ENCODE results near the gene ETS2. TPM values are rescaled to one million over a fixed set of nuclear protein-coding genes. Genes with fewer than 3 reads are reported as not detected.

Gene ETS2
- total RNA-seq, 1 donor from 2014 or later, result 13.6 TPM

DNA sequence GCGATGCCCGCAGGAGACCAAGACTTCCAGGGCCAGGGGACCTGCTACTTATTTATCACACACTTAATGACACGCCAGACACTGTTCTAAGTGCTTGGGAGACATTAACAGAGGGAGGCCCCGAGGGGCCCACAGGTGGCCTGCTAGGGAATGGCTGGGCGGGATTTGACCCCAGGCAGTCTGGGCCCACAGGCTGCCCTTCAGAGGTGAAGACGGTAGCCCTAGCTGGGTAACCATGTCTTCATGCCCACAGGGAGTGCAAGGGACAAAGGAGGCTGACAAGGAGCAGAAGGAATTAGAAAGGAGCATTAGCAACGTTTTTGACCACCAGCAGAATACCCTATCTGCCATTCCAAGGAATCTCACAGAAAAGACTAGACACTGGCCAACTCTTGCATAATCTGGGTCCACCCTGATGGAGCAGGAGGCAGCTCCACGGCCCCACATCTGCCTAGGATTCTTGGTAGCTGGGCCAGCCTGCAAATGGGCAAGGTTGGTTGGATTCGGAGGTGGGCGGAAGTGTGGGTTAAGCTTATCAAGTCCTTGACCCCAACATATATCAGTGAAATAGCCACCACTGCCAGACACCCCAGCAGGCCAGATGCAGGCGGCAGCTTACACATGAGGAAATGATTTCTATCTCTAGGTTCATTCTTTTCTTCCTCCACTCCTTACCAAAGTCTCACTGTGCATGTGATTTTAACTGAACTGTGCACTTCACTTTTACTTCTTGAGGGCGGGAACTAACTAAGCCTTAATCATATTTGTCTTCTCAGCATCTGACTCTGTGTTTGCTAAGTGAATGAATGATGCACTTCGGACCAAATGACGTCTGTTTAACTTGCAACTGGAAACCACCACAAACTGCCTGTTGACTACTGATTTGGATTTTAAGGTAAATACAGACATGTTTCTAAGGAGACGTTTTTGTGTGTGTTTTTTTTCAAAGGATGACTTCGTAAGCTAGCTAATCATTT is 3.4 kb upstream of the ETS2 start:
- Mint-ChIP-seq H3K36me3 (ENCODE audit: low read depth) (no peaks in the 10 kb centered on the region), H3K9me3 (ENCODE audit: low read depth) (no peaks in the 10 kb centered on the region), H3K4me1 (ENCODE audit: low read depth) (peaks cover 30% of the 10 kb centered on the region), H3K27ac (ENCODE audit: unreplicated experiment) (no peak overlapping the region), H3K4me3 (ENCODE audit: unreplicated experiment) (no peak overlapping the region), H3K27me3 (ENCODE audit: low read depth) (no peaks in the 10 kb centered on the region)
- no peak for DNase-seq (ENCODE audit: low spot score)
- TF ChIP-seq, protein P1, sequence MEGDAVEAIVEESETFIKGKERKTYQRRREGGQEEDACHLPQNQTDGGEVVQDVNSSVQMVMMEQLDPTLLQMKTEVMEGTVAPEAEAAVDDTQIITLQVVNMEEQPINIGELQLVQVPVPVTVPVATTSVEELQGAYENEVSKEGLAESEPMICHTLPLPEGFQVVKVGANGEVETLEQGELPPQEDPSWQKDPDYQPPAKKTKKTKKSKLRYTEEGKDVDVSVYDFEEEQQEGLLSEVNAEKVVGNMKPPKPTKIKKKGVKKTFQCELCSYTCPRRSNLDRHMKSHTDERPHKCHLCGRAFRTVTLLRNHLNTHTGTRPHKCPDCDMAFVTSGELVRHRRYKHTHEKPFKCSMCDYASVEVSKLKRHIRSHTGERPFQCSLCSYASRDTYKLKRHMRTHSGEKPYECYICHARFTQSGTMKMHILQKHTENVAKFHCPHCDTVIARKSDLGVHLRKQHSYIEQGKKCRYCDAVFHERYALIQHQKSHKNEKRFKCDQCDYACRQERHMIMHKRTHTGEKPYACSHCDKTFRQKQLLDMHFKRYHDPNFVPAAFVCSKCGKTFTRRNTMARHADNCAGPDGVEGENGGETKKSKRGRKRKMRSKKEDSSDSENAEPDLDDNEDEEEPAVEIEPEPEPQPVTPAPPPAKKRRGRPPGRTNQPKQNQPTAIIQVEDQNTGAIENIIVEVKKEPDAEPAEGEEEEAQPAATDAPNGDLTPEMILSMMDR (IDR thresholded peaks at IDR 0.05), result no peak

GRCh38 chr21:38803075-38803660 is 2.6 kb upstream of the ETS2 start:
- TF ChIP-seq, protein P1 (IDR thresholded peaks at IDR 0.05), result no peak
- Mint-ChIP-seq H3K27me3 (ENCODE audit: low read depth) (no peaks in the 10 kb centered on the region), H3K27ac (ENCODE audit: unreplicated experiment) (no peak overlapping the region), H3K9me3 (ENCODE audit: low read depth) (no peaks in the 10 kb centered on the region), H3K4me3 (ENCODE audit: unreplicated experiment) (no peak overlapping the region), H3K4me1 (ENCODE audit: low read depth) (peaks cover 30% of the 10 kb centered on the region), H3K36me3 (ENCODE audit: low read depth) (no peaks in the 10 kb centered on the region)
- DNase-seq (ENCODE audit: low spot score), result no peak

DNA sequence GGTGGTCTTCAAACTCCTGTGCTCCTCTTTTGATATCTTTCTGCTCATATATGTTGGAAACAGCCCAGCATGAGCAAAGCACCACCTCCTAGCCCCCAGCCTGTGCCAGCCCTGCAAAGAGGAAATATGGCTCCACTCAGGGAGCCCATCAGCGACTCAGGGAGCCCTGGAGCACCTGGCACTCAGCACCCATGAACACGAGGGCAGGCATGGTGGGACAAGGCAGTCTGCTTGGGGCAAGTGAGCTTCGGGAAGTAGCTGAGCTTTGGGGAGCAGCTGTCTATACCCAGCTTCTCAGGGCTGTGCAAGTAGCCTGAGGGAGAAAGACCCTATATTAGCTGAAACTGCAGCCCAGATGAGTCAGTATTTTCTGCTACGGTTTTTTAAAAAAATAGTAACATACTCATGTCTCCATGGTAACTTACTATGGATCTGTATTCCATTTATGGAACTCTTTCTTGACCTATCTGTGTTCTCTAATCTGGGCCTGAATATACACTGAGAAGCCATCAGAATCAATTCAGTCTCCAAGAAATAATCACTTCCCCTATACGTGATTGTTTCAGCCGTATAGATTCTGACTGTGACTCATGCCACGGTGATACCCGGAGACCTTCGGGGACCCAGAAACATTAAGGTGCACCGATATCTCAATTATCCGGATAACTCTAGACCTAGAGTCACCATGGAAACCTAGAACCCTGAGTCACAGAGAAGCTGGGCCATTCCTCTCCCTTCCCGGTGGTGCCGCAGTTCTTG is 1.5 kb upstream of the ETS2 start:
- Mint-ChIP-seq H3K9me3 (ENCODE audit: low read depth) (no peaks in the 10 kb centered on the region), H3K4me1 (ENCODE audit: low read depth) (peaks cover 27% of the 10 kb centered on the region), H3K27ac (ENCODE audit: unreplicated experiment) (no peak overlapping the region), H3K36me3 (ENCODE audit: low read depth) (no peaks in the 10 kb centered on the region), H3K4me3 (ENCODE audit: unreplicated experiment) (peak overlapping the region; percentile 77), H3K27me3 (ENCODE audit: low read depth) (no peaks in the 10 kb centered on the region)
- TF ChIP-seq, protein P1 (IDR thresholded peaks at IDR 0.05), result no peak
- no peak for DNase-seq (ENCODE audit: low spot score)

DNA sequence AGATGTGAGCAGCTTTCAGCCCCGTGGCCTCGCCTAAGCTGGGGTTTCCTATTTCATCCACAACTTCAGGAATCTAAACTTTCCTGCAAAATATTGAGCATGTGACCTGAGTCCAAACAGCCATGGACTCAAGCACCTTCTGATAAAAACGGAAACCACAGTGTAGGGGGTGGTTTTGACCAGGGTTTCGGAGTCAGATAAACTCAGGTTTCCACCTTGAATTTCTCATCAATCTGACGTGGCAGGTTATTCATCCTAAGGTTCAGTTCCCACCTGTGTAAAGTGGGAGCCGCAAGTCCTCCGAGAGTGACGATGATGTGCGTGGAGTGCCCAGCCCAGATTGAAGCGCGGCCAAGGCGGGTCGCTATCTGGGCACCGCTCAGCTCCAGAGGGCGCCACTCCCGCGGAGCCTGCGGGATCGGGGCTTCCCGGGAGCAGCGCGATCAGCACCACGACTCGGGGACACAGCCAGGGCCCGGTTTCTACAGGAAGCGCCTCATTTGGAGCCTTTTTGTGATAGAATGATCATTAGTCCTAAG is 871 bp upstream of the ETS2 start:
- peak overlapping the region; percentile 4 for H3K27ac Mint-ChIP-seq (ENCODE audit: unreplicated experiment)
- H3K4me1 Mint-ChIP-seq (ENCODE audit: low read depth), result peaks cover 27% of the 10 kb centered on the region
- H3K36me3 Mint-ChIP-seq (ENCODE audit: low read depth), result no peaks in the 10 kb centered on the region
- H3K9me3 Mint-ChIP-seq (ENCODE audit: low read depth), result no peaks in the 10 kb centered on the region
- TF ChIP-seq, protein P1 (IDR thresholded peaks at IDR 0.05), result peak; percentile 83
- peak overlapping the region; percentile 77 for H3K4me3 Mint-ChIP-seq (ENCODE audit: unreplicated experiment)
- H3K27me3 Mint-ChIP-seq (ENCODE audit: low read depth), result no peaks in the 10 kb centered on the region
- DNase-seq (ENCODE audit: low spot score), result no peak

Data from chondrocyte (in vitro differentiated cells).